Naive thymus-derived CD4-positive, alpha-beta T cell (primary cell): Measurements from ENCODE around the gene ATXN7. TPM values are rescaled to one million over a fixed set of nuclear protein-coding genes. Genes with fewer than 3 reads are reported as not detected.

Experiments
- ATAC-seq: fragments of 150-1000 bp; cut with Tn5 transposase; 2 replicates; pipeline ENCODE4 v1.10.0; 2021; ENCODE audit warnings: mild to moderate bottlenecking, moderate library complexity
- CTCF ChIA-PET: fragments of 350-600 bp; sonication (Branson Sonifier 250); formaldehyde crosslinking; loops from one replicate; lab custom pipeline; 2021; ENCODE audit warnings: antibody characterized with exemption; lab: Charles Lee
- POLR2A ChIA-PET: fragments of 350-600 bp; sonication (Branson Sonifier 250); formaldehyde crosslinking; loops from one replicate; lab custom pipeline; 2021; ENCODE audit warnings: antibody characterized with exemption, inconsistent platforms; lab: Charles Lee
- DNase-seq, 9 donors: peaks; one replicate each; pipeline versions ENCODE4 v3.0.0 to v3.0.0-alpha.2; 2020 to 2022; ENCODE audit warnings: mixed read lengths in 1 of 9
- H3K27ac ChIP-seq: one replicate; pipeline ENCODE4 v1.7.0; 2013; ENCODE audit warnings: mild to moderate bottlenecking, low read depth, low read length, moderate library complexity
- H3K27me3 ChIP-seq, 2 donors: one replicate each; pipeline ENCODE4 v1.7.0; 2013; ENCODE audit warnings: low read length in 2 of 2, mild to moderate bottlenecking in 2 of 2, moderate library complexity in 2 of 2; ENCODE audit not compliant: control insufficient read depth in 2 of 2, insufficient read depth in 2 of 2
- H3K36me3 ChIP-seq, 3 experiments: 1 replicate in 2 of 3; 2 replicates in 1 of 3; pipeline ENCODE4 v1.7.0; 2013; ENCODE audit warnings: low read length in 3 of 3, mild to moderate bottlenecking in 3 of 3, moderate library complexity in 1 of 3; ENCODE audit not compliant: insufficient read depth in 3 of 3, control insufficient read depth in 2 of 3
- H3K4me1 ChIP-seq, 2 donors: one replicate each; pipeline ENCODE4 v1.7.0; 2013; ENCODE audit warnings: low read length in 2 of 2, mild to moderate bottlenecking in 2 of 2, moderate library complexity in 1 of 2; ENCODE audit not compliant: control insufficient read depth in 2 of 2, insufficient read depth in 2 of 2
- H3K4me3 ChIP-seq: 2 replicates; pipeline ENCODE4 v1.7.0; 2013; ENCODE audit warnings: mild to moderate bottlenecking, low read length
- H3K9me3 ChIP-seq, 3 experiments: 1 replicate in 2 of 3; 2 replicates in 1 of 3; pipeline ENCODE4 v1.7.0; 2013; ENCODE audit warnings: low read length in 3 of 3; ENCODE audit not compliant: control insufficient read depth in 2 of 3
- H3K27ac Mint-ChIP-seq, 9 donors: one replicate each; pipeline ENCODE4 v1.8.0; 2020 to 2022; ENCODE audit warnings: mixed read lengths in 9 of 9, mild to moderate bottlenecking in 8 of 9, moderate library complexity in 5 of 9, inconsistent platforms in 2 of 9
- H3K27me3 Mint-ChIP-seq, 5 donors: one replicate each; pipeline ENCODE4 v1.8.0; 2021 to 2022; ENCODE audit warnings: mixed read lengths in 5 of 5, mild to moderate bottlenecking in 1 of 5
- H3K36me3 Mint-ChIP-seq, 5 donors: one replicate each; pipeline ENCODE4 v1.8.0; 2020 to 2022; ENCODE audit warnings: mixed read lengths in 5 of 5, mild to moderate bottlenecking in 3 of 5, inconsistent platforms in 1 of 5
- H3K4me1 Mint-ChIP-seq, 7 donors: one replicate each; pipeline ENCODE4 v1.8.0; 2020 to 2022; ENCODE audit warnings: mixed read lengths in 7 of 7, mild to moderate bottlenecking in 3 of 7, inconsistent platforms in 1 of 7
- H3K4me3 Mint-ChIP-seq, 10 donors: one replicate each; pipeline ENCODE4 v1.8.0; 2020 to 2022; ENCODE audit warnings: mild to moderate bottlenecking in 10 of 10, mixed read lengths in 10 of 10, moderate library complexity in 6 of 10, inconsistent platforms in 2 of 10
- H3K9me3 Mint-ChIP-seq, 11 donors: one replicate each; pipeline ENCODE4 v1.8.0; 2020 to 2022; ENCODE audit warnings: mixed read lengths in 11 of 11, mild to moderate bottlenecking in 4 of 11, inconsistent platforms in 1 of 11, moderate library complexity in 1 of 11
- intact Hi-C, 2 donors: fragments of 100-400 bp; cut with micrococcal nuclease; formaldehyde crosslinking; loops; one replicate each; pipeline ENCODE4 v1.15.1; 2023
- polyA plus RNA-seq, 2 donors: library from polyadenylated mRNA; unstranded; fragments of 300-500 nt; fragmentation: Illumina TruSeq; gene quantifications; one replicate each; pipeline ENCODE4 v1.2.3, GENCODE V29; 2021
- total RNA-seq, 6 experiments: library from RNA in 5 of 6; stranded (reverse) in 5 of 6; gene quantifications; 1 replicate in 5 of 6; 2 replicates in 1 of 6; pipeline ENCODE4 v1.2.3 and lab custom pipeline; 2021 to 2026

ATXN7 gene
- total and polyA plus RNA-seq, 7 experiments from 2014 or later = 29.8 to 204 (median 142) TPM

DNA sequence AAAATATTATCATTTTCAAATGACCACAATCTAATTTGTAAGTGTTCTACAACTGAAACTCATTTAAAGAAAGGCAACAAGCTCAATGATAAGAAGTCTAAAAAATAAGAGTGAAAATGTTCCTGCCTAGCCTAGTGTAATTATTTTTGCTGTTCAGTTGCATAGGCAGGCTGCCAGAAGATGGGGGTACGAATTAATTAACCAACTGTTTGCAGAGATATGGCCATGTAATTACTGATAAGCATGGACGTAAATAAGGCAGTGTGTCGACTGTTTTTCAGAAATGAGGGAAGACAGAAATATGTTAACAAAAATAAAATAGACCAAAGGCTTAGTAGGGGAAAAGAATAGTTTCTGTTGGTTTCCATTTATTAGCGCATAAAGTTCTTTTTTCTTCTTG, 73.3 kb downstream of the ATXN7 start:
- DNase-seq (no peak), ATAC-seq (no peak)
- Histone ChIP-seq H3K4me3 (no peak overlapping the region), H3K27me3 (no peaks in the 10 kb centered on the region), H3K36me3 (peaks cover 0 to 3% (median 0%) of the 10 kb centered on the region in 3 experiments), H3K9me3 (no peaks in the 10 kb centered on the region), H3K4me1 (peaks cover 9 to 30% of the 10 kb centered on the region in 2 donors), H3K27ac (no peak overlapping the region)
- Mint-ChIP-seq H3K27ac (peak overlapping the region in 1 of 9 donors; percentile 23), H3K9me3 (no peaks in the 10 kb centered on the region), H3K4me1 (peaks cover 52 to 83% (median 64%) of the 10 kb centered on the region in 7 donors), H3K36me3 (peaks cover 0 to 20% (median 0%) of the 10 kb centered on the region in 5 donors), H3K27me3 (no peaks in the 10 kb centered on the region), H3K4me3 (no peak overlapping the region)
- ChIA-PET CTCF (no interaction called here), POLR2A (no interaction called here)
- intact Hi-C loops = no loop called here

- H3K36me3 ChIP-seq = peaks cover 0 to 3% (median 0%) of the 10 kb centered on the region in 3 experiments
- H3K4me3 ChIP-seq = no peak overlapping the region
- ChIA-PET CTCF (no interaction called here), POLR2A (interaction anchor here (0.5 to 0.7 kb wide), 2 partner anchors 18 to 87 kb away, joined by 3 to 4 read pairs; no protein-coding TSS in a partner anchor)
- no peak overlapping the region for H3K4me3 Mint-ChIP-seq
- H3K4me1 ChIP-seq = peaks cover 5 to 25% of the 10 kb centered on the region in 2 donors
- peak overlapping the region in 1 of 9 donors; percentile 15 for H3K27ac Mint-ChIP-seq
- peak; percentile 65 for ATAC-seq
- H3K9me3 Mint-ChIP-seq = no peaks in the 10 kb centered on the region
- no peaks in the 10 kb centered on the region for H3K27me3 Mint-ChIP-seq
- no peaks in the 10 kb centered on the region for H3K9me3 ChIP-seq
- H3K27me3 ChIP-seq = no peaks in the 10 kb centered on the region
- intact Hi-C loops = no loop called here
- peaks cover 0 to 25% (median 1%) of the 10 kb centered on the region in 5 donors for H3K36me3 Mint-ChIP-seq
- peaks cover 45 to 80% (median 60%) of the 10 kb centered on the region in 7 donors for H3K4me1 Mint-ChIP-seq
- no peak overlapping the region for H3K27ac ChIP-seq
- no peak for DNase-seq
Observed at GRCh38 chr3:63937661-63938651, 74.3 kb downstream of the ATXN7 start.

- intact Hi-C loops = no loop called here
- H3K4me3 ChIP-seq = no peak overlapping the region
- H3K27me3 ChIP-seq = no peaks in the 10 kb centered on the region
- no peaks in the 10 kb centered on the region for H3K9me3 ChIP-seq
- H3K4me1 ChIP-seq = peaks cover 0 to 3% of the 10 kb centered on the region in 2 donors
- POLR2A ChIA-PET = no interaction called here
- no peak overlapping the region for H3K27ac ChIP-seq
- no peak for DNase-seq
- Mint-ChIP-seq H3K4me1 (peaks cover 31 to 71% (median 52%) of the 10 kb centered on the region in 7 donors), H3K9me3 (no peaks in the 10 kb centered on the region), H3K27ac (no peak overlapping the region), H3K27me3 (no peaks in the 10 kb centered on the region), H3K4me3 (no peak overlapping the region), H3K36me3 (peaks cover 0 to 35% (median 4%) of the 10 kb centered on the region in 5 donors)
- no peaks in the 10 kb centered on the region for H3K36me3 ChIP-seq
- CTCF ChIA-PET = interaction anchor here (0.7 to 1.6 kb wide), 2 partner anchors 21 to 64 kb away, joined by 3 to 6 read pairs; no protein-coding TSS in a partner anchor
- peak; percentile 39 for ATAC-seq
Observed at GRCh38 chr3:63940389-63940757, 76.7 kb downstream of the ATXN7 start.

DNA sequence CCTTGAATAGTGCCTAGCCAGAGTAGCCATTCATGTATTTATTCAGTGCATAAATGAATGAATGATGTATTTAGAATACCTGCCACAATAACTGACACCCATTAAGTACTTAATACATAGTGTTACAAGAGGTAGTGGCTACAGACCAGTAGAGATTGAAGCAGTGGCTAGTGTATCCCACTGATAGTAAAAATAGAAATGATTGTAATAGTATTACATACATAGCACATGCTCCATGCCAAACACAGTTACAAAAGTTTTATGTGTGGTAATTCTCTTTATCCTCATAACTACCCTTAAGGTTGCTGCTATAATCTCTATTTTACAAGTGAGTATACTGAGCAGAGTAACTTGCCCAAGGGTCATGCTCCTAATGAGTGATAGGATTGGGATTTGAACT, 78.9 kb downstream of the ATXN7 start:
- no peak overlapping the region for H3K27ac Mint-ChIP-seq
- ChIA-PET POLR2A (interaction anchor here (0.6 kb wide), 1 partner anchor 53 kb away, joined by 3 read pairs; no protein-coding TSS in a partner anchor), CTCF (no interaction called here)
- H3K9me3 Mint-ChIP-seq = no peaks in the 10 kb centered on the region
- Histone ChIP-seq H3K27me3 (no peaks in the 10 kb centered on the region), H3K36me3 (no peaks in the 10 kb centered on the region), H3K4me1 (peaks cover 2 to 5% of the 10 kb centered on the region in 2 donors), H3K9me3 (no peaks in the 10 kb centered on the region), H3K4me3 (no peak overlapping the region), H3K27ac (no peak overlapping the region)
- peaks cover 0 to 40% (median 11%) of the 10 kb centered on the region in 5 donors for H3K36me3 Mint-ChIP-seq
- DNase-seq (no peak), ATAC-seq (no peak)
- no peaks in the 10 kb centered on the region for H3K27me3 Mint-ChIP-seq
- H3K4me1 Mint-ChIP-seq = peaks cover 34 to 75% (median 58%) of the 10 kb centered on the region in 7 donors
- no peak overlapping the region for H3K4me3 Mint-ChIP-seq
- intact Hi-C loops = no loop called here

DNA sequence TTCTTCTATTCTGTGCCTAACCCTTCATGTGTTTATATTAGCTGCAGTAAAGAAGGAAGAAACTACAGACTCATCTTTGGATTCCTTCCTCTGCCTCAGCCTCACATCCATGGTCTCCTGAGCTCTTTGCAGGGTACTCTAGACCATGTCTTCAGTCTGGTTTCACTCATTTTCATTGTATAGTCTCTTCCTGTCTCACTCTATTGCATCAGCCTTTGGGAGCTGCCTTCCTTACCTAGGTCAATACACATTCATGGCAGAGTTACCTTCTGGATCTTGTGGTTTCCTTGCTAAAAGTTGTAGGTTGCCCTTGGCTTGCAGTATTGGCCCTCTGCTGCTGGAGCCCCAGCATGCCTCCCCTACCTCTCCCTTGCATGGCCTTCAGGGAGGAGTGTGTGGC, 80.0 kb downstream of the ATXN7 start:
- intact Hi-C loops = no loop called here
- H3K9me3 ChIP-seq = no peaks in the 10 kb centered on the region
- H3K27me3 Mint-ChIP-seq = no peaks in the 10 kb centered on the region
- DNase-seq (no peak), ATAC-seq (no peak)
- POLR2A ChIA-PET = interaction anchor here (0.9 kb wide), 1 partner anchor 65 kb away, joined by 3 read pairs; no protein-coding TSS in a partner anchor
- no peak overlapping the region for H3K27ac ChIP-seq
- no peak overlapping the region for H3K4me3 ChIP-seq
- CTCF ChIA-PET = no interaction called here
- H3K4me3 Mint-ChIP-seq = no peak overlapping the region
- no peaks in the 10 kb centered on the region for H3K9me3 Mint-ChIP-seq
- peaks cover 34 to 73% (median 56%) of the 10 kb centered on the region in 7 donors for H3K4me1 Mint-ChIP-seq
- H3K36me3 Mint-ChIP-seq = peaks cover 0 to 40% (median 11%) of the 10 kb centered on the region in 5 donors
- no peaks in the 10 kb centered on the region for H3K27me3 ChIP-seq
- peak overlapping the region in 1 of 9 donors; percentile 48 for H3K27ac Mint-ChIP-seq
- peaks cover 0 to 8% of the 10 kb centered on the region in 2 donors for H3K4me1 ChIP-seq
- no peaks in the 10 kb centered on the region for H3K36me3 ChIP-seq

- CTCF ChIA-PET = no interaction called here
Observed at GRCh38 chr3:63945558-63946096, 82.0 kb downstream of the ATXN7 start.

More at GRCh38 chr3:63945558-63946096, 82.0 kb downstream of the ATXN7 start:
- Mint-ChIP-seq H3K4me1 (peaks cover 30 to 73% (median 57%) of the 10 kb centered on the region in 7 donors), H3K27ac (peak overlapping the region in 5 of 9 donors; percentile 42 to 49 (median 48)), H3K36me3 (peaks cover 0 to 35% (median 11%) of the 10 kb centered on the region in 5 donors), H3K9me3 (no peaks in the 10 kb centered on the region), H3K27me3 (no peaks in the 10 kb centered on the region), H3K4me3 (no peak overlapping the region)
- intact Hi-C loops = no loop called here
- no peak overlapping the region for H3K4me3 ChIP-seq
- DNase-seq (no peak), ATAC-seq (no peak)
- no peaks in the 10 kb centered on the region for H3K9me3 ChIP-seq
- no peak overlapping the region for H3K27ac ChIP-seq
- H3K27me3 ChIP-seq = no peaks in the 10 kb centered on the region
- H3K36me3 ChIP-seq = no peaks in the 10 kb centered on the region
- H3K4me1 ChIP-seq = peaks cover 9 to 10% of the 10 kb centered on the region in 2 donors
- POLR2A ChIA-PET = interaction anchor here (1.0 kb wide), 1 partner anchor 10 kb away, joined by 3 read pairs; no protein-coding TSS in a partner anchor
